Spleen (tissue), 7 donors: Measurements from ENCODE around the gene RIPOR3.

ENCODE experiments used
- CTCF ChIP-seq, 11 experiments: fragments of 200-600 bp in 7 of 11; fragments of 450-650 bp in 4 of 11; sonication (generic) in 4 of 11; IDR thresholded peaks in 8 of 11; conservative IDR thresholded peaks in 3 of 11; 1 replicate in 7 of 11; 2 replicates in 4 of 11; pipeline versions ENCODE4 v1.4.0 to v1.8.0; 2016 to 2021; ENCODE audit warnings: antibody characterized with exemption in 11 of 11, inconsistent platforms in 4 of 11, mild to moderate bottlenecking in 1 of 11
- POLR2AphosphoS5 ChIP-seq, 3 donors: sonication (generic); formaldehyde crosslinking; IDR thresholded peaks; one replicate each; pipeline ENCODE4 v1.5.1; 2017; ENCODE audit warnings: antibody characterized with exemption in 3 of 3
- donor health status: DM: no; HTN: no; CAD: no; lungs with moderate emphysema.
- donor health status: DM: no; HTN: no; CAD: no.
- donor health status: DM: no; HTN: no; CAD: no.

- TF ChIP-seq CTCF (IDR thresholded peaks at IDR 0.05 in 8 of 11, conservative IDR thresholded peaks at IDR 0.05 in 3 of 11) (no peak), POLR2AphosphoS5 (IDR thresholded peaks at IDR 0.05) (no peak)
These were observed 63.6 kb downstream of the RIPOR3 start for GRCh38 chr20:50627747-50628146.
